Suprapubic skin (tissue), 4 donors: ENCODE results near the gene PDGFC. TPM values are rescaled to one million over a fixed set of nuclear protein-coding genes. Genes with fewer than 3 reads are reported as not detected.

Source experiments
- DNase-seq, 2 donors: peaks; one replicate each; pipeline ENCODE4 v3.0.0-alpha.2; 2019; ENCODE audit warnings: low spot score in 2 of 2
- H3K27ac ChIP-seq: fragments of 200-600 bp; sonication (generic); one replicate; pipeline ENCODE4 v1.5.1; 2019
- H3K27me3 ChIP-seq: fragments of 200-600 bp; sonication (generic); one replicate; pipeline ENCODE4 v1.5.1; 2019
- H3K36me3 ChIP-seq: fragments of 200-600 bp; sonication (generic); one replicate; pipeline ENCODE4 v1.5.1; 2019
- H3K4me1 ChIP-seq: fragments of 200-600 bp; sonication (generic); one replicate; pipeline ENCODE4 v1.5.1; 2019
- H3K4me3 ChIP-seq: fragments of 200-600 bp; sonication (generic); one replicate; pipeline ENCODE4 v1.5.1; 2019; ENCODE audit warnings: mild to moderate bottlenecking
- H3K9me3 ChIP-seq: fragments of 200-600 bp; sonication (generic); one replicate; pipeline ENCODE4 v1.5.1; 2019
- EP300 ChIP-seq: sonication (generic); formaldehyde crosslinking; IDR thresholded peaks from one replicate; pipeline ENCODE4 v1.6.1; 2017; ENCODE audit warnings: antibody characterized with exemption
- POLR2A ChIP-seq, 2 donors: fragments of 450-650 bp; IDR thresholded peaks; one replicate each; pipeline ENCODE4 v1.6.1; 2017; ENCODE audit warnings: antibody characterized with exemption in 2 of 2, mild to moderate bottlenecking in 2 of 2, moderate library complexity in 2 of 2
- POLR2AphosphoS5 ChIP-seq, 3 donors: sonication (generic); formaldehyde crosslinking; IDR thresholded peaks; one replicate each; pipeline ENCODE4 v1.6.1; 2017; ENCODE audit warnings: antibody characterized with exemption in 3 of 3
- WGBS: methylation state at CpG from one replicate; pipeline ENCODE4 v1.1.5; 2018; 5-methylcytosine and 5-hydroxymethylcytosine counted together
- total RNA-seq, 4 donors: library from RNA; depleted of rRNA; stranded (reverse); fragments of >200 nt; gene quantifications; one replicate each; pipeline ENCODE4 v1.1.0, GENCODE V29; 2016
- TF ChIP-seq, protein P1 (sequence below), 2 donors: fragments of 200-600 bp in 1 of 2; fragments of 450-650 bp in 1 of 2; sonication (generic) in 1 of 2; IDR thresholded peaks; one replicate each; pipeline ENCODE4 v1.5.1; 2016 to 2019; ENCODE audit warnings: antibody characterized with exemption in 2 of 2, mild to moderate bottlenecking in 1 of 2, moderate library complexity in 1 of 2

PDGFC gene
- total RNA-seq, 4 donors from 2014 or later, result 12.0 to 26.4 (median 22.4) TPM

DNA sequence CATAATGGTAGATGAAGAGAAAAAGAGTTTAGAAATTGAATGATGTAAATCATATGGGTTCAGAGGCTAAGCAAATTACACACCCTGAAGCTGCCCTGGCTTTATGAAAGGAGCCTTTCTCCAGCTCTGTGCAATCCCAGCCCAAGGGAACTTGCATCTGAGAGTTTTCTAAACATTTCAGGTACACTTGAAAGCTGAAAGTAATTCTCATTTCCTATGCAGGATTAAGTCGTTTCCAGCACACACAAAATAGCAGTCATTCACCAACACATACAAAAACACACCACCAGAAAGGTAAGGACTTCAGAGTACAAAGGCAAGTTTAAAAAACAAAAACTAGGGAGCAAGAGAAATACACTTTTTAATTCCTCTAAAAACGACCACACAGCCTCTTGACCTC, 1.7 kb downstream of the PDGFC start:
- Histone ChIP-seq H3K27me3 (no peaks in the 10 kb centered on the region), H3K9me3 (no peaks in the 10 kb centered on the region), H3K4me3 (peak overlapping the region; percentile 88), H3K4me1 (peaks cover 38% of the 10 kb centered on the region), H3K27ac (peak overlapping the region; percentile 95), H3K36me3 (no peaks in the 10 kb centered on the region)
- TF ChIP-seq, protein P1, sequence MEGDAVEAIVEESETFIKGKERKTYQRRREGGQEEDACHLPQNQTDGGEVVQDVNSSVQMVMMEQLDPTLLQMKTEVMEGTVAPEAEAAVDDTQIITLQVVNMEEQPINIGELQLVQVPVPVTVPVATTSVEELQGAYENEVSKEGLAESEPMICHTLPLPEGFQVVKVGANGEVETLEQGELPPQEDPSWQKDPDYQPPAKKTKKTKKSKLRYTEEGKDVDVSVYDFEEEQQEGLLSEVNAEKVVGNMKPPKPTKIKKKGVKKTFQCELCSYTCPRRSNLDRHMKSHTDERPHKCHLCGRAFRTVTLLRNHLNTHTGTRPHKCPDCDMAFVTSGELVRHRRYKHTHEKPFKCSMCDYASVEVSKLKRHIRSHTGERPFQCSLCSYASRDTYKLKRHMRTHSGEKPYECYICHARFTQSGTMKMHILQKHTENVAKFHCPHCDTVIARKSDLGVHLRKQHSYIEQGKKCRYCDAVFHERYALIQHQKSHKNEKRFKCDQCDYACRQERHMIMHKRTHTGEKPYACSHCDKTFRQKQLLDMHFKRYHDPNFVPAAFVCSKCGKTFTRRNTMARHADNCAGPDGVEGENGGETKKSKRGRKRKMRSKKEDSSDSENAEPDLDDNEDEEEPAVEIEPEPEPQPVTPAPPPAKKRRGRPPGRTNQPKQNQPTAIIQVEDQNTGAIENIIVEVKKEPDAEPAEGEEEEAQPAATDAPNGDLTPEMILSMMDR (IDR thresholded peaks at IDR 0.05), result no peak
- no peak for TF ChIP-seq POLR2AphosphoS5 (IDR thresholded peaks at IDR 0.05)
- TF ChIP-seq EP300, result no peak
- TF ChIP-seq POLR2A (IDR thresholded peaks at IDR 0.05), result no peak
- DNase-seq, result no peak
- 10% methylated on average over 2 of the region's 2 CpGs for WGBS

DNA sequence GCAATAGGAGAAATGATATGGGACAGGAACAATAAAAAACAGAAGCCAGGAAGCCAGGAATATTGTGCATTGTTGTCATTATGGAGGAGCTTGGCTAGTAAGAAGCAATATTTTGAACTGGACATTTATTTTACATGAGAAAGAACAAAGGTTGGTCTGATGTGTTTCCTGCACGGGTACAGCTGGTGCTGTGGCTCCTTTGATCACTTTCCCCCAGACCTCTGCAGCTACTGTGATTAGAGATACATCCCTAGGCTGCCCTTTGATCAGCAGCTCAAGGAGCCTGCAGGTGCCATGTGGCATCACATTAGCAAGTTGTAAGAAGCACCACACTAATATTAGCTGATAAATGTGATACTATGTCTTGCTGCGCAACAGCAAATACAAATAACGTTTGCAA, 2.5 kb downstream of the PDGFC start:
- Histone ChIP-seq H3K4me1 (peaks cover 38% of the 10 kb centered on the region), H3K27me3 (no peaks in the 10 kb centered on the region), H3K9me3 (no peaks in the 10 kb centered on the region), H3K36me3 (no peaks in the 10 kb centered on the region), H3K4me3 (peak overlapping the region; percentile 88), H3K27ac (peak overlapping the region; percentile 12)
- WGBS, result 49% methylated on average over 3 of the region's 3 CpGs
- TF ChIP-seq, protein P1 (IDR thresholded peaks at IDR 0.05), result no peak
- no peak for TF ChIP-seq POLR2AphosphoS5 (IDR thresholded peaks at IDR 0.05)
- TF ChIP-seq EP300, result no peak
- no peak for TF ChIP-seq POLR2A (IDR thresholded peaks at IDR 0.05)
- no peak for DNase-seq

DNA sequence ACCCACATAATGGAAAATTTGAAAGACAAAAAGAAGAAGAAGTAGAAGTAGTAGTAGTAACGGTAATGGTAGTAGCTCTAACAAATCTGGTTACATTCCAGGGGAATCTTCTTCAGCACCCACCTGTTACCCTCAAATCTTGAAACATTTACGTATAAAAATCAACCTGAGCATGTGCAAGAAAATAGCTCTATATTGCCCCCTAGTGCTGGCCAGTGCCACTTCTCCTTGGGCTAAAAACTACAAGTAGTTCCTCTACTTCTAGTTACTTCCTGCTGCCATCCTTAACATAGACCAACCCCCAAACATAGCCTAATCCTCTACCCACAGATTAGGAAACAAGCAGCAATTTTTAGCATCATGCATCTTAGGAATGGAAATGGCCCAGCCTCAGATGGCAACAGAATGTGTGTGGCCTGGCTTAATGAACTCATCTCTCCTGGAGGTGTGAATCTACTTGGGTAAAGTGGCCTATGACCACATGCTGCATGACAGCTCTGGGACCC, 3.1 kb downstream of the PDGFC start:
- Histone ChIP-seq H3K4me1 (peaks cover 38% of the 10 kb centered on the region), H3K27me3 (no peaks in the 10 kb centered on the region), H3K4me3 (peak overlapping the region; percentile 88), H3K36me3 (no peaks in the 10 kb centered on the region), H3K27ac (no peak overlapping the region), H3K9me3 (no peaks in the 10 kb centered on the region)
- peak in 1 of 2 donors; percentile 77 for DNase-seq
- WGBS, result 28% methylated on average over 2 of the region's 2 CpGs
- TF ChIP-seq, protein P1 (IDR thresholded peaks at IDR 0.05), result peak; percentile 70 to 83
- TF ChIP-seq EP300 (no peak), POLR2A (IDR thresholded peaks at IDR 0.05) (no peak), POLR2AphosphoS5 (IDR thresholded peaks at IDR 0.05) (no peak)

DNA sequence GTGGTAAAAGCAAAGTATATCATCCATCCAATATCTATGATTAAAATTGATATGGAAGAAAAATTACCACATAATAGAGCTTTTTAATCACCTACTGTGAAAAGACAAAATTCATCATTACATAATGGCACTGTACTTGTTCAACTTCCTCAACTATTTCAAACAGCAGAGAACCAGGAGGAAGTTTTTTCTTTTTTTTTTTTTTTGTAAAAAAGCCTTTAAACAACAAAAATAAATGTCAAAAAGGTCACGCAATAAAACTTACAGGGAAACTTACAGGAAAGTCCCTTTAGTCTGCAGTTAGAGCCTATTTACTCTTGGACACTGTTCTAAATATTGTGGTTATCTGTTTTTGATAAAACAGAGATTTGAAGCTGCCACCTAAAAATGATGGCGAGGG, 4.8 kb downstream of the PDGFC start:
- DNase-seq, result no peak
- no peak overlapping the region for H3K27ac ChIP-seq
- no peaks in the 10 kb centered on the region for H3K36me3 ChIP-seq
- H3K27me3 ChIP-seq, result no peaks in the 10 kb centered on the region
- 80% methylated on average over 2 of the region's 2 CpGs for WGBS
- no peaks in the 10 kb centered on the region for H3K9me3 ChIP-seq
- TF ChIP-seq POLR2A (IDR thresholded peaks at IDR 0.05), result no peak
- no peak for TF ChIP-seq POLR2AphosphoS5 (IDR thresholded peaks at IDR 0.05)
- TF ChIP-seq, protein P1 (IDR thresholded peaks at IDR 0.05), result no peak
- no peak for TF ChIP-seq EP300
- H3K4me1 ChIP-seq, result peaks cover 26% of the 10 kb centered on the region
- no peak overlapping the region for H3K4me3 ChIP-seq

DNA sequence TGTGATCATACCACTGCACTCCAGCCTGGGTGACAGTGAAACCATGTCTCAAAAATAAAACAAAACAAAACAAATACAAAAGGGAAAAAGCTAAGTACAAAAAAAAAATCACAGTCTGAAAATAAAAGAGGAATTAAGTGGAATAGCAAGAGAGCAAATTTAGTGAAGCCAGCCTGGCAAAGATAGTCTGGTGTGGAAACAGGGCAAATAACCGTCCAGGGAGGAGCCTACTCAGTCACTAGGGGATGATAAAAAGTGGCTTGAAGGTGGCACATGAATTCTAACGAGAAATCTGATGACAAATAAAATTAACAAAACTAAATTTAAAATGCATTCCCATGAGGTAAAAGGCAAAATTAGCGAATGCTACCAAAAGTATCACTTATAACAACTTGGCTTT, 8.2 kb downstream of the PDGFC start:
- no peak overlapping the region for H3K27ac ChIP-seq
- no peak for TF ChIP-seq POLR2AphosphoS5 (IDR thresholded peaks at IDR 0.05)
- no peak for TF ChIP-seq EP300
- no peak for TF ChIP-seq POLR2A (IDR thresholded peaks at IDR 0.05)
- TF ChIP-seq, protein P1 (IDR thresholded peaks at IDR 0.05), result no peak
- H3K9me3 ChIP-seq, result no peaks in the 10 kb centered on the region
- H3K4me1 ChIP-seq, result peaks cover 13% of the 10 kb centered on the region
- H3K36me3 ChIP-seq, result no peaks in the 10 kb centered on the region
- DNase-seq, result no peak
- no peak overlapping the region for H3K4me3 ChIP-seq
- WGBS, result 72% methylated on average over 3 of the region's 3 CpGs
- H3K27me3 ChIP-seq, result no peaks in the 10 kb centered on the region
